HG03025 (cell line): Measurements from ENCODE around the gene NOL7.

Experiments
- ATAC-seq: cut with Tn5 transposase; IDR thresholded peaks from one replicate; pipeline ENCODE4 v1.9.1; 2021; ENCODE audit warnings: mild to moderate bottlenecking, moderate library complexity; ENCODE audit not compliant: unreplicated experiment, low FRiP score

The NOL7 gene

DNA sequence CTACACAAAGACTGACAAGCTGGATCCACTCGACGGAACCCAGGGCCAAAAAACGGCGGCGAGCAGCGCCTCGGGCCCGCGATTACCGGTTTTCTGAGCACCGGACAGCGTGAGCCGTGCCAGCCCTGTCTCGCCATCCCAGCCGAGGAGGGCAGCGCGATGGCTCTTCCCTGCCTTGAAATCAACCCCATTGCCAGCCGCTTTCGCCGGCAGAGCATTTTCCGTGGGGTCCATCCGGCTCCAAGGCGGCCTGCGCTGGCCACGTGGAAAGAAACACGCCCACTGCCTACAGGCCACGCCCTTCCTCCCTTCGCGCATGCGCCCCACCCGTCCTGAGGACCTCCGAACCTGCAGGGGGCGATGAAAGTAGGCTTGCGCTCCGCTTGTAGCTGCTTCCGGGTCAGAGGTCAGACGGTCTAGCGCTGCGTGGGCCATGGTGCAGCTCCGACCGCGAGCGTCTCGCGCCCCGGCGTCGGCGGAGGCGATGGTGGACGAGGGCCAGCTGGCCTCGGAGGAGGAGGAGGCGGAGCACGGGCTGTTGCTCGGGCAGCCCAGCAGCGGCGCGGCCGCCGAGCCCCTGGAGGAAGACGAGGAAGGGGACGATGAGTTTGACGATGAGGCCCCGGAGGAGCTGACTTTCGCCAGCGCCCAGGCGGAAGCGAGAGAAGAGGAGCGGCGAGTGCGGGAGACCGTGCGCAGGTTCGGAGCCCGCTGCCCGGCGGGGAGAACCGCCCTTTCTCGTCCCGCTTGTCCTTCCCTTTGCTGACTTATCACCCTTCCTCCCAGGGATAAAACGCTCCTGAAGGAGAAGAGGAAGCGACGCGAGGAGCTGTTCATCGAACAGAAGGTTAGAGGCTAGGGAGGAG is at the start of gene NOL7:
Gene NOL7 (plus strand): TSS at position 410 of the 866 bp plus-strand sequence. CDS start 24 bp downstream, at position 434.
- peak; percentile 81 for ATAC-seq

DNA sequence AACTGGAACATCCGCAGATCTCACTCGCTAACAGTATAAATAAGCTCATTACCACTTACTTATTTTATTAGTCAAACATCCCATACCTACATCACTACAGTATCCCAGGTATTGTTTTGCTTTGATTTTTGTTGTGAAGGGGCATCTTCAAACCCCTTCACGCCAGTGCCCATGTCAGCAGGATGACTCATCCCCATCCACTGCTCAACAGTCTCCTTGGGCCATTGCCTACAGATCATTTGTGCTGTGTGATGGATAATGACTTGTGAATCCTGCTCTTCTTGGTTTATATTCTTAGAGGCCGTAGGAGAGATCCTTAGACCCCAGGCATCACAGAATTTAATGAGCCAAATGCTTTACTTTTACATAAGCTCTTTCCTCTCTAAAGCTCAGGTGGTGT is 49.2 kb upstream of the NOL7 start:
- no peak for ATAC-seq

DNA sequence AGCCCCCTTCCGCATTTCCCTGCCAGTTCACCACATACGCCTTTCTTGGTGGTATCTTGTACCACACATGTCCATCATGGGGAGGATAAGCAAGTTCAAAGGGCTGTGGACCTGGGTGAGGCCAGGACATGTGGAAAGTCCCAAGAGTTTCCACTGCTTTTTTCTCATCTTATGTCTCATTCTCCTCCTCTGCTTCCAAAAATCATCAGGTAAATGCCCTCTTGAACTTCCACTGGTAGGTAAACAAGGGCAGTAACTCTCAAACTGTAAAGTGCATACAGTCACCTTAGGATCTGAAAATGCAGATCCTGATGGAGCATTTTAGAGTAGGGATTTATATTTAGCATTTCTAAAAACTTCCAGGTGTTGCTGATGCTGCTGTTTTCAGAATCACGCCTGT is 48.6 kb upstream of the NOL7 start:
- no peak for ATAC-seq

DNA sequence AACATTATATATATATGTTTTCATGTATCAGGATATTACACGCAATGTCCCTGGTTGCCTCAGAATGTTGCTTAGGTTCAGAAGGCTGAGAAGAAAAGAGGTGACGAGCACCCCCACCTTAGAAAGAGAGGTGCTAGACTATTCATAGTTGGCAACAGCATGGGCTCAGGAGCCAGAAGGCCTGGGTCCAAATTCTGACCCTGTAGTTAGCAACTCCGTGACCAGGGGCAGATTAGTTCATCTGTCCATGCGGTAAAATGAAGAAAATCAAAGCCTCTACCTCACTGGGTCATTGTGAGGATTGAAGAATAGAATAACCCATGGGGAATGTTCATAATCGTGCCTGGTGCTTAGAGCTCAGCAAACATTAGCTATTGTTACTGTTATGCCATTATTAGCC is 46.2 kb upstream of the NOL7 start:
- no peak for ATAC-seq

DNA sequence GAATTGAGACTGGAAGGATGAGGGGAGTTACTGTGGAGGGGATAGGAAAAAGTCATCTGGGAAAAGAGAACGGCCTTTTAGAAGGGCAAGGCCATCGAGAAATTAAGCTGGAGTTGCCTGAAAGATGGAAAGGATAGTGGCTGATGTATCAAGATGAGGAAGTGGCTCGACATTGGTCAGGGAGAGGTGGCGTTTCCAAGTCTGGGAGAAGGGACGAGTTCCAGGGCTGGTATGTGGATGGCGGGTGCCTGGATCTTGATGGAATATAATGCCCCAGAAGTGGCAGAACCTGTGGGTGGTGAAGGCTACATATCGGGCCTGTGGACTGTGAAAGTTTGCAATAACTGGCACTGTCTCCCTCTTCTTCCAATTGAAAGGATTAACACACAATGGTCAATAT is 42.9 kb upstream of the NOL7 start:
- ATAC-seq = no peak

DNA sequence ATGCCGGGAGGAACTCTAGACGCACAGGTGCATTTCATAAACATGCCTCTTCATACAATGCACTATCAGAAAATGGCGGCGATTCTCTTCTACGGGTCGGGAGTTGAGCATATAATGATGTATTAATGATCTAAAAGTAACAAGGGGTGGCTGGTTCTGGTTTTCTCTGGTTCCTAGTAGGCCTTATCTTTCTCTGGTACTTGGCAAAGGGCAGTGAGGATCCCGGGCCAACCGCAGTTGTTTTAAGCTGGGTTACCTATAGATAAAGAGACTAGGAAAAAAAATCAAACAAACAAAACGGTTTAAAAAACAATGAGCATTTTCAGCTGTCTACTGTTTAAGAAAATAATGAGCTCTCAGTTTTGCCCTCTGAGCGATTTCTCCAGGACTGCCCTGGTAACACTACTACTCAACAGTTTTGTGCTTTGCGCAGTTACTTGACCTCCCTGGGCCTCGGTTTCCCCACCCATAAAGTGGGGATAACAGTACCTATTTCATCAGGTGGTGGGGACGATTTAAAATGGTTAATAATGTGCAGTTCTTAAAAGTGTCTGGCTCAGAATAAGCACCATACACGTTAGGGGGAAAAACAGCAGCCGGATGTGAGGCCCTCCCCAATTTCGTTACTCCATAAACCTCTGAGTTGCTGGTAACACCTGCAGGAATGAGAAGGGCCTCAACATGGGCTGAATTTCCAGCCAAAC is 42.0 kb upstream of the NOL7 start:
- ATAC-seq = no peak

DNA sequence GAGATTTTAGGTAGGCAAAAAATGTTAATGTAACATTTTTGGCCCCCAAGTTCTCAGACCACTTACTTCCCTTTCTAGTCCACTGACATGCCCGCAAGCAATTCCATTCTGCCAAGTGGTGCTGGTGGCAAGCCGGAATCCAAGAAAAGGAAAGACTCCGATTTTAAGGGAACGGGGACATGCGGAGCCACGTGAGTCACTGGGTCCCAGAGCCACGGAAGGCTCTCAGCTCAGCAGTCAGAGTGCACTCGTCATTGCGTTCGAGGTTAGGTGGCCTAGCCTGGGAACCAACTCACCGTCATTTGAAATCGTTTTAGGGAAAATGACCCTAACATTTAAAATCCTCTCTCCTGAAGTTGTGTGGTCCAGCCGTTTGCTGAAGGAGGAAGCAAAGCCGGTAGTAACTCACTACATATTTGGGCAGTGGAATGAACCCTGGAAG is 41.4 kb upstream of the NOL7 start:
- ATAC-seq = no peak

DNA sequence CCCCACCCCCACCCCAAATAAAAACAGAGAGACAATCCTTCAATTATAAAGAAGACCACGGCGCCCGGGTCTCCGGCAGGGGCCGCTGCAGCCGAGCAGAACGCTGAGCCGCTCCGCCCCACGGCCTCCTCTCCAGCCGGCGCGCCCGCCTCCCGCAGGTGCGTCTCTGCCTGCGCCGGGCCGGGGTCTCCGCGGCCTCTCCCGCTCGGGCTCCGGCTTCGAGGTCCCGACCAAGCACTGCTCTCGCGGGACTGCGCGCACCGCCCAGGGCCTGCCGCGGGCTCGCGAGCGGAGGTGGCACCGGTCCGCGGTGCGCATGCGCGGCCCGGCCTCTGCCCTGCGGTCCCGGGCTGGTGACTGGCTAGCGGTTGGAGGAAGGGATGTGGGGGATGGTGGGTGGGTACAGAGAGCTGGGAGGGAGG is 41.0 kb upstream of the NOL7 start:
- ATAC-seq = peak; percentile 69

DNA sequence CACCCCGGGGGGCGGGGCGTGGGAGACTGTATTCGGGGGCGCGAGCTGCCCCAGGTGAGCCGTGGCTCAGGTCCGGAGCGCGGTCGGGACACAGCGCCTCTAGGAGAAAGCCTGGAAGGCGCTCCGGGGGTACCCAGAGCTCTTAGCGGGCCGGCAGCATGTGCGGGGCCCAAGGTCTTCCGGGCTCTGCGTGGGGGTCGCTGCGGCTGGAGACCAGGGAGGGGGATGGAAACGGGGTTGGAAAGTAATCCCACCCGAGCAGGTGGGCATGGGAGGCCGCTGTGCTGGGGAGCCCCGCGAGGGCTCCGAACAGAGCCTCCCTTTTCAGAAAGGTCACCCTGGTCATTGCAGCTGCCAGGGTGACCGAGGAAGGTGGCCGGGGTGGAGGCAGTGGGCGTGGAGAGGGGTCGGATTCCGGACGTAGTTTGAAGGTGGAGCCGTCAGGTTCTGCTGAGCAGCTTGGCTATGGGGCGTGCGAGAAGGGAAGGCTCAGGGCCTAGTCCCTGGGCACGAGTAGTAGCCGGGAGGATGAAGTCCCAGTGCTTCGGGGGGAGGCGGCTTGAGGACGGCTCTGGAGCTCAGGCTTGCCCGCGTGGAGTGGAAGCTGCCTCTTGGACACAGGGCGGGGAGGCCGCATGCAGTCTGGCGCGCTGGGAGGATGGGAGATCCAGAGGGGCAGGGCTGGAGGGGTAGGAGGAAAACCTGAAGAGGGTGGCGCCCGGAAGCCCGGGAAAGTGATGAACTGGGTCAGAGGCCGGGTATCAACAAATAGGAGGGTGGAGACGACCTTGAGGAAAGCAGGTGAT is 40.4 kb upstream of the NOL7 start, which contains the start of gene SIRT5:
Gene SIRT5 (plus strand): TSS at position 31 of the 806 bp plus-strand sequence. CDS start 9,510 bp downstream, outside the sequence.
- ATAC-seq = peak; percentile 74

DNA sequence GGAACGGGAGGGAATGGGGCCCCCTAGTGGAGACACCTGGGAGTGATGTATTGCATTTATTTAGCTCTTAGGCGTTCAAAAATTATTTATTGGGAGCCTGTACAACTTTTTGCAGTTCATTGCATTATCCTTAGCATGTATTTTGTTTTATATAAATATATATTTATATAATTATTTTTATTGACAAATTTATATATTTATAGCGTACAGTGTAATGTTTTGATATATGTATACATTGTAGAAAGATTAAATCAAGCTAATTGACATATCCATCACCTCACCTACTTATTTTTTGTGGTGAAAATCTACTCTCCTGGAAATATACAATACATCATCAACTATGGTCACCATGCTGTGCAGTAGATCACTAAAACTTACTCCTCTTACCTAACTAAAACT is 39.8 kb upstream of the NOL7 start:
- ATAC-seq = no peak

DNA sequence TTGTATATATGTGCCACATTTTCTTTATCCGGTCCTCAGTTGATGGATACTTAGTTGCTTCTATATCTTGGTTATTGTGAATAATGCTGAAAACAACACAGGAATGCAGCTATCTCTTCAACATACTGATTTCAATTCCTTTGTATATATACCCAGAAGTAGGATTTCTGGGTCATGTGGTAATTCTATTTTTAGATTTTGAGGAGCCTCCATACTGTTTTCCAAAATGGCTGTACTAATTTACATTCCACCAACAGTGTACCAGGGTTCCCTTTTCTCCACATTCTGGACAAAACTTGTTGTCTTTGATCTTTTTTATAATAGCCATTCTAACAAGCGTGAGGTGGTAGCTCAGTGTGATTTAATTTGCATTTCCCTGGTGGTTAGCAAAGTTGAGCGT is 39.1 kb upstream of the NOL7 start:
- no peak for ATAC-seq

DNA sequence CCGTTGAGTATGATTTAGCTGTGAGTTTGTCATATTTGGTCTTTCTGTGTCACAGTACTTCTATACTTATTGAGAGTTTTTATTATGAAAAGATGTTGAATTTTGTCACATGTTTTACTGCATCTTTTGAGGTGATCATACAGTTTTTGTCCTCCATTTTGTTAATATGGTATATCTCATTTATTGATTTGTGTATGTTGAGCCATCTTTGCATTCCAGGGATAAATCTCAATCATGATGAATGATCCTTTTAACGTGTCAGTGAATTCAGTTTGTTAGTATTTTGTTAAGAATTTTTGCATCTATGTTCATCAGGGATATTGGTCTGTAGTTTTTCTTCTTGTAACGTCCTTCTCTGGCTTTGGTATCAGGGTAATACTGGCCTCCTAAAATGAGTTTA is 37.2 kb upstream of the NOL7 start:
- ATAC-seq = no peak

DNA sequence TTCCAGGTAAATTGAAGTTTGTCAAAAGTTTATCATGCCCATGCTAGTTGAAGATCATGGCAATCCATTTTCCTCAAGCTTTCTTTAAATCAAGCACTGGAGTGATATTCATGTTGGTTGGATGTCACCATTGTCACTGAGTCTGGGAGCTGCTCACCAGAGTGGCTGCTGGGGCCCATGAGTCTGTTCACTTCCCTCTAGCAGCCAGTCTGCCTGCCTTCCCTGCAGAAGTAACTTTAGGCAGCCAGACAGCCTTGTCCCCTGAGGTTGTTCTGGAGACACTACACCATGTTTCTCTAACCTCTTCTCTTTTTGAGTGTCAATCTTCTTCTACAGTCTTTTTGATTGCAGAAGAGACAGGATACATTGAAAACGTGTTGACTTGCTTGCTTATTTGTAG is 35.2 kb upstream of the NOL7 start:
- no peak for ATAC-seq

DNA sequence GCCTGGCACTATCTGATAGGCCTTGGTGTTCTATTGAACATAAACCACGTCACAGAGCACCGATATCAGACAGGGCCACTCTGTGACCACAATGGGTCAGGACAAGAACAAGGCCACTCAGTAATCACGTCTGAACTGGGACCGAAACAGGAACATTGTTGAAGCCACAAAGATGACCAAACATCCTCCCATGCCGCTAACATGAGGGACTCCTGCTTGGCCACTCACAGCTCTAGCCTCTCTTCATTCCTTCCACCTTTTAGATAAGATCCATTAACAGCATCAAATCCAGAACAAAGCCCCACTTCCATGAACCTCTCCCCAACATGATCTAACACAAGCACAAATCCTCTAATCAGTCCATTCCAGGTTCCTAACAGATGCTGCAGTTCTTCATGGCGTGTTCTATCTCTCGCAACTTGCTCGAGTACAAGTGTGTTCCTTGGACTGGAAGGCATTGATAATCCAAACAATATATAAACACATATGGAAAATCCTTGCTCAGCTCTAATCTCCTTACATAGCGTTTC is 33.4 kb upstream of the NOL7 start:
- ATAC-seq = no peak

DNA sequence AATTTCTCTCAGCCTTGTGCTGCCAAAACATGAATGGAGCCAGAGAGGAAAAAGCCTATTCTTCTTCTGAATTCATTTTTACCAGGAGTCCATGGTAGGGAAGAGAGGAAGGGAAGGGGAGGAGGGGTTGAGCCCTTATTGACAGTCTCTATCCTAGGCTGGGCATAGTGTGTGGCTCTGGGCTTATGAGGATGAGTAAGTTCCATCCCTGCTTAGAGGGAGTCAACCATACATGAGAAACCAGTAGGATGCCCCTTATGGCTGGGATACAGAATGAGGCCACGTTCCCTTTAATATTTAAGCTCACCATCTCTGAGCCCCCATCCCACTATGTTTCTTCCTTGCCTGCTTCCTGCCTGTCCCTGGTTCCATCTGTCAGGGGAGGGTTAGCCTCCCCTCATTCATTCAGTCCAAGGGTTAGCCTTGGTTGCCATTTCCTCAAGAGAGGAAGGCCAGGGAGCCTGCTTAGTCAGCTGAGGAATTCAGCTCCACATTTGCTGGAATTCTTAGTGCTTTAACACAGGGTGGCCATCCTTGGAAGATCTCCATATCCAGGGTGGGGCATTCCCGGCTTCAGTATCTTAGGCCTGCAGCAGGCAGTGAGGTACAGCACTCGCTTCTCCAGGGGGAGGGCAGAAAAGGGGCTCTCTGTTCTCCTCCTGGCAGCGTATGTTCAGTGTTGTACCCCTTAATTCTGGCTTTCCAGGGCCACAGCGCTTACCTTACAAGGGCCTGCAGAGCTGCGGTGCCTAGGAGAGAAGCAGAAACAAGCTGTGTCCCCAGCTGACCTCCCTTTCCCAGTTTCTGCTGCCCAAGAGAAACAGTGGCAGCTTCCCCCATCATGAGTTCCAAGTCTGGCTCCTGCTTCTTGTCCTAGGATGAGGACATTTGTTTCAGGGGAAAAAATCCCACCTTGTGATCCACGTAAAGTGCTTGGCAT is 28.3 kb upstream of the NOL7 start:
- no peak for ATAC-seq

DNA sequence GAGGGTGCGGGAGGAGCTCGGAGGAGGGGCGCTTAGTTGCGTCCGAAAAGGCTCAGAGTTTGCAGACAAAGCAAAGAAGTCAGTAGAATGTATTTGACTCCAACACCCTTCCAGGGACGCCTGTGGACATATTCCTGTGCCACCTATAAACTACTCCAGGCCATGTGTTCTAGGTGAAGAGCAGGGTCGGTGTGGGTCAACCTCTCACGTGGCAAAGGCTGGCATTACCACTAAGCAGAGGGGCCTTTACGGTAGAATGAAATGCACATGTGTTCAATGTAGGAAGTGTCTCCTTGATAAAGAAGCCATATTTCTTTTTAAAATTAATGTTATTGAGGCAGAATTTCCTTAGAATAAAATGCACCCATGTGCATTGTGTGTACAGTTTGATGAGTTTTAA is 25.3 kb upstream of the NOL7 start:
- no peak for ATAC-seq

DNA sequence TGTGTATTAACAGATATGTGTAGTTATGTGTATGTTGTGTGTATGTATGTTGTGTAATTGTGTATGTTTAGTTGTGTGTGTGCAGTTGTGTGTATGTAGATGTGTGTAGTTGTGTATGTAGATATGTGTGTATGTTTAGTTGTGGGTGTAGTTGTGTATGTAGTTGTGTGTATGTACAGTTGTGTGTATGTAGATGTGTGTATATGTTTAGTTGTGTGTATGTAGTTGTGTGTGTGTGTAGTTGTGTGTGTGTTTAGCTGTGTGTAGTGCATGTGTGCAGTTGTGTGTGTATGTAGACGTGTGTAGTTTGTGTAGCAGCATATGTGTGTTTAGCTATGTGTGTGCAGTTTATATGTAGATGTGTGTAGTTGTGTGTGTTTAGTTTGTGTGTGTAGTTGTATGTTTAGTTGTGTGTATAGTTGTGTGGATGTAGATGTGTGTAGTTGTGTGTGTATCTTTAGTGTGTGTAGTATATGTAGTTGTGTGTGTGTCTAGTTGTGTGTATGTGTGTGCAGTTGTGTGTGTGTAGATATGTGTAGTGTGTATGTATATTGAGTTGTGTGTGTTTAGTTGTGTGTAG is 24.5 kb upstream of the NOL7 start:
- ATAC-seq = no peak

DNA sequence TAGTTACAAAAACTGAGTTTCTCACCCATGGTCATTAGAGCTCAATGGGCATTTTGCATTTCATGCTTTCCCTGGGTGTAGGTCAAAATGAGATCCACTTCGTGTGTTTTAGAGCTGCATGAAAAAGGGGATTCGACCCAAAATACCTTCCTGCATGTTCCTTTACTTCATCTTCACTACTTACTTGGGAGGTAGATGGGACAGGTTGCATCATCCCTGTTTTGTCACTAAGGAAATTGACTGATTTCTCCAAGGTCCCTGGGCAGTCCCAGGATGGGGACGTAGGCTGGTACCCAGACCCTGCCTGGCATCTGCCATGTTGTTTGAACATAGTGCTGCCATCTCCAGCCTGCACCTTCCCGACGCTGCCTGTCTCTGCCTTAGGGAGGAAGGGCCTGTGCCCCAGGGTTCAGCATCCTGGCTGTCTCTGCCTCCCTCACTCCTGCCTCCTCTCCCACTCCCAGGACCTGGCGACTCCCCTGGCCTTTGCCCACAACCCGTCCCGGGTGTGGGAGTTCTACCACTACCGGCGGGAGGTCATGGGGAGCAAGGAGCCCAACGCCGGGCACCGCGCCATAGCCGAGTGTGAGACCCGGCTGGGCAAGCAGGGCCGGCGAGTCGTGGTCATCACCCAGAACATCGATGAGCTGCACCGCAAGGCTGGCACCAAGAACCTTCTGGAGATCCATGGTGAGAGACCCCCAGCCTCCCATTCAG is 23.8 kb upstream of the NOL7 start:
- no peak for ATAC-seq

DNA sequence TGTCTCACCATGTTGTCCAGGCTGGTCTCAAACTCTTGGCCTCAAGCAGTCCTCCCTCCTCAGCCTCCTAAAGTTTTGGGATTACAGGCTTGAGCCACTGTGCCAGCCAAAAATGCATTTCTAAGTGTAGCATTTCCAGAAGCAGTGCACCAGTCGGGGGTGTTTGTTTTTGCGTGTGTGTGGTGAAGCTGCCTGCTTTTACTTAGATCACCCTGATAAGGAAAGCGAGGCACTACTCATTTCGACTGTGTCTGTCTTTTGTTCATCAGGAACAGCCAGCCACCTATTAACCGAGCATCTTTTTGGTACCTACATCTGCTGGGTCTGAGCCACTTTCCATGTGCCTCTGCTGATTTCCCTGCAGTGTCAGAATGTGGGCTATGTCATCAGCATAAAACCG is 22.0 kb upstream of the NOL7 start:
- no peak for ATAC-seq
